GM18505 (cell line): ENCODE results near the gene RAB27A.

ENCODE experiments used
- ATAC-seq: cut with Tn5 transposase; IDR thresholded peaks from one replicate; pipeline ENCODE4 v1.9.1; 2021; ENCODE audit not compliant: unreplicated experiment
- POLR2A ChIP-seq: IDR thresholded peaks from 4 replicates; pipeline ENCODE4 v1.6.1; 2011; ENCODE audit warnings: borderline replicate concordance; ENCODE audit not compliant: insufficient read depth, insufficient read length; ENCODE audit errors: extremely low read depth

Gene RAB27A

DNA sequence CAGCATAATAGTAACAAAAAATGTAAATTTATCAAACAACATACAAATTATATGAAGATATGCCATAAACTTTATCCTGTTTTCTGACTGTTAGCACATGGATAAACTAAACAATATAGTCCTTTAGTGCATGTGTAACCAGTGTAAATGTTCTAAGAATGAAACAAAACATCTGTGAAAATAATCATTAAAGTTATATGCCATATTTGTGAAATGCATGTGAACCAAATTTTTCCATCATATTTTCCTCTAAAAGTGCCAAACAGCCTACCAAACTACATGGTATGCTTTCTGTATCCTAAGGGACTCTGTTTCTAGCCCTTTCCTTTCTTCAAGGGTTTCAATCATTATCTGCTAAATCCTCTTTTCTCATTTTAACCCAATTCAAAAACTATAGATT is 69.0 kb downstream of the RAB27A start:
- TF ChIP-seq POLR2A, result no peak
- no peak for ATAC-seq

DNA sequence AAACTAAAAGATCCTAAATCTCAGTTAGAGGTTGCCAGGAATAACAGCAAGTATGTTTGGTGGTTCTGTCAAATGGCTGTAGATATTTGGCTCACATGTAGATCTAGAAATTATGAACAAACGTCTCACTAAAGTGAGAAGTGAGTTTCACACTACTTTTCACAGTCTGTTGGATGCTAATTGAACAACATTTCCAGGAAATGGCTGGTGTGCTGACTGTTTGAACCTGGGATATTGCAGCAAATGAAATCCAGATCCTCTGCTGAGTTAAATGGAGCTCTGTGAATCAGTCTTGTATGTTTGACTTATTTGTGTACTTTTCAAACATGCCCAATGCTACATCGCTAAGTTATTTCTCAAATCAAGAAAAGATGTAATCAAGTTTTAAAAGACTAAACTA is 71.6 kb downstream of the RAB27A start:
- no peak for TF ChIP-seq POLR2A
- ATAC-seq, result no peak

GRCh38 chr15:55204464-55204863 is 85.1 kb downstream of the RAB27A start:
- no peak for ATAC-seq
- no peak for TF ChIP-seq POLR2A

DNA sequence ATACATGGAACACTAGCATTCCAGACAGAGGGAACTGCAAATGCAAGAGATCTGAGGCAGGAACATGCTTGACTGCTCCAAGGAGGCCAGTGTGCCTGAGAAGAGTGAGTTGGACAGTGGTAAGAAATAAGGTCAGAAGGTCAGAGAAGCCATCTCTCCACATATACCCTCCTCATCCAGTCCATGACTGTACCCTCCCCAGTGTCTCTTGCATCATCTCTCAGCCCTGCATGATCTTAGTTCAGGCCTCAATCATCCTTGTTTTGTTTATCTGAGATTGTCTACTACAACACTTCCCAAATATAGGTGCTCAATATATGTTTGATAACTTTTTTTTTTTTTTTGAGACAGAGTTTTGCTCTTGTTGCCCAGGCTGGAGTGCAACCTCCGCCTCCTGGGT is 87.4 kb downstream of the RAB27A start:
- ATAC-seq, result no peak
- no peak for TF ChIP-seq POLR2A

- ATAC-seq, result no peak
- TF ChIP-seq POLR2A, result no peak
Observed at GRCh38 chr15:55198706-55199105, 90.9 kb downstream of the RAB27A start.

GRCh38 chr15:55197719-55198118 is 91.9 kb downstream of the RAB27A start:
- TF ChIP-seq POLR2A, result no peak
- no peak for ATAC-seq

GRCh38 chr15:55197362-55197705 is 92.3 kb downstream of the RAB27A start:
- TF ChIP-seq POLR2A, result no peak
- peak; percentile 7 for ATAC-seq

DNA sequence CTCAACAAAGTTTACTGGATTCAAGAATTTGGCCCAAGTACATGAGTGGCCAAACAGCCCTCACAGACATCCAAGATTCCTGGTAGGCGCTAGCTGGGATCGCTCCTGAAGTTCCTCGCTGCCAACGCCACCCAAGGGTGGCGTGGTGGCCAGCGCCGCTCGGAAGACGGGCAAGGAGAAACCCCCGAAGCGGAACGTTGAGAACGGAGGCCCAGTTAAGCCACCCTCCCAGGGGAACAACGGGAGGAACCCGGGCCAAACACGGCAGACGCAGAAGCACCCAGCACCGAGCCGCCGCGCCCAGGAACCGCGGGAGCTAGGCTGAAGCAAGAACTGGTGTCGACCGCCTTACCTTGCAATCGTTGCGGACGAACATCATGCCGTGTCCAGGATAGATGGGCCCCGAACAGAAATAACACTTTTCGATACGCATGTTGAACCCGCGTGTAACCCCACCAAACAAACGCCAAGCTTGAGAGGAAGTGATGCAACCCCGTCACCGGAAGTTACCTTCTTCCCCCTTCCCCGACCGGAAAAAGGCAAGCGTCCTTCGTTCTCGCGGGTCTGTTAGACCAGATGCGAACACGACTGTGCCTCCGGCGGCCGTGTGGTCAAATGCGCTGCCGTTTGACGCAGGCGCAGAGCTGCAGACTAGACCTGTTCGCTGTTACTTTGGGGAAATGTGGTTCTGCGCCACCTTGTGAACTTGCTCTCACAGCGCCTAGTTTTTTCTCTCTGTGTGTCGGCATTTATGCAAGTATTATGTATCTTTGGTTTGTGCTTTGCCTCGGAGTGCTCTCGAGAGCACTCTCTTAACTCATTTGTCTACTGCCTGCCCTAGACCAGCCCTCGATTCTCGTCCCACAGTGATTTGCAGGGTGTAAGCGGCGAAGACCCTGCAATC is 92.9 kb downstream of the RAB27A start, which contains the start of gene RSL24D1:
Gene RSL24D1, minus strand, starts transcription at position 484 of the 904 bp plus-strand sequence. Its CDS starts 51 bp downstream, at position 433.
- TF ChIP-seq POLR2A, result peak; percentile 94
- ATAC-seq, result peak; percentile 96

- no peak for TF ChIP-seq POLR2A
- ATAC-seq, result no peak
Observed at GRCh38 chr15:55195996-55196395, 93.6 kb downstream of the RAB27A start.

- ATAC-seq, result no peak
- no peak for TF ChIP-seq POLR2A
Observed at GRCh38 chr15:55194256-55194655, 95.4 kb downstream of the RAB27A start.

GRCh38 chr15:55186331-55186730 is 103.3 kb downstream of the RAB27A start:
- TF ChIP-seq POLR2A, result no peak
- ATAC-seq, result no peak

- no peak for ATAC-seq
- TF ChIP-seq POLR2A, result no peak
Observed at GRCh38 chr15:55183679-55184078, 105.9 kb downstream of the RAB27A start.

GRCh38 chr15:55179141-55179540 is 110.5 kb downstream of the RAB27A start:
- TF ChIP-seq POLR2A, result no peak
- ATAC-seq, result no peak

DNA sequence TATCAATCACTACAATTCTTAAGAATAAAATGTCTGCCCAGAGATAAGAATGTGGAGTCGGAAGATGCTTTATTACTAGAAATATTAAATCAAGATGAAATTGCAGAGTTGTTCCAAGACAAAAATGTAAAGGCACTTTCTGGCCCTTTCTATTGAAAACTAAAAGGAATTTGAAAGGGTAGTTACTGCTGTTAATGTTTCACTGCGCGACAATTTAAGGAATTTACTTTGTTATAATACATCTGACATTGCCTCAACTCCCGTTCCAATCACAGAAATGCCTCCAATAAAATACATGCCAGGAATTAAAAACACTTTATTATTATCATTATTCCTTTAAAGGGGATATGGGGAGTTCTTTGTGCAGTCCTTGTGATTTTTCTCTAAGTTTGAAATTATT is 119.3 kb downstream of the RAB27A start:
- no peak for ATAC-seq
- no peak for TF ChIP-seq POLR2A
